CD14-positive monocyte (primary cell): ENCODE data around the gene MYPN. TPM values are rescaled to one million over a fixed set of nuclear protein-coding genes. Genes with fewer than 3 reads are reported as not detected.

Source experiments
- DNase-seq, 3 donors: peaks; one replicate each; pipeline ENCODE4 v3.0.0-alpha.2; 2011 to 2022
- H2AFZ ChIP-seq: 2 replicates; pipeline ENCODE4 v1.6.0; 2012; ENCODE audit warnings: mild to moderate bottlenecking, low read depth, low read length, inconsistent platforms; ENCODE audit not compliant: insufficient read depth, poor library complexity, severe bottlenecking
- H3K27ac ChIP-seq, 2 donors: 1 replicate in 1 of 2; 2 replicates in 1 of 2; pipeline ENCODE4 v1.5.1; 2012 to 2013; ENCODE audit warnings: low read length in 2 of 2, control low read depth in 1 of 2, inconsistent platforms in 1 of 2, low read depth in 1 of 2, mild to moderate bottlenecking in 1 of 2
- H3K27me3 ChIP-seq, 2 donors: one replicate each; pipeline versions ENCODE4 v1.6.0 to v1.6.1; 2011 to 2013; ENCODE audit warnings: low read length in 2 of 2; ENCODE audit not compliant: control insufficient read depth in 2 of 2, insufficient read depth in 2 of 2
- H3K36me3 ChIP-seq, 2 donors: replicated peaks in 1 of 2; 1 replicate in 1 of 2; 2 replicates in 1 of 2; pipeline versions ENCODE4 v1.5.1 to v1.6.1; 2012 to 2013; ENCODE audit warnings: low read length in 2 of 2, control low read depth in 1 of 2, inconsistent platforms in 1 of 2, mild to moderate bottlenecking in 1 of 2; ENCODE audit not compliant: insufficient read depth in 2 of 2, control insufficient read depth in 1 of 2
- H3K4me1 ChIP-seq, 2 donors: 1 replicate in 1 of 2; 2 replicates in 1 of 2; pipeline versions ENCODE4 v1.5.1 to v1.6.1; 2012 to 2013; ENCODE audit warnings: low read length in 2 of 2, control low read depth in 1 of 2, inconsistent platforms in 1 of 2, mild to moderate bottlenecking in 1 of 2, moderate library complexity in 1 of 2; ENCODE audit not compliant: insufficient read depth in 2 of 2, control insufficient read depth in 1 of 2
- H3K4me2 ChIP-seq: replicated peaks from 2 replicates; pipeline ENCODE3; 2012; ENCODE audit warnings: low read length, moderate library complexity, mild to moderate bottlenecking; ENCODE audit not compliant: poor library complexity, severe bottlenecking; ENCODE audit errors: extremely low read depth
- H3K4me3 ChIP-seq, 3 experiments: fragments of 200-600 bp in 1 of 3; sonication (generic) in 1 of 3; replicated peaks in 1 of 3; 1 replicate in 2 of 3; 2 replicates in 1 of 3; pipeline ENCODE4 v1.5.1; 2011 to 2013; ENCODE audit warnings: low read length in 3 of 3, mild to moderate bottlenecking in 3 of 3, control low read depth in 2 of 3, low read depth in 2 of 3, inconsistent platforms in 1 of 3, moderate library complexity in 1 of 3
- H3K79me2 ChIP-seq: 2 replicates; pipeline ENCODE4 v1.6.0; 2012; ENCODE audit warnings: mild to moderate bottlenecking, control low read depth, inconsistent platforms, low read length, moderate library complexity; ENCODE audit not compliant: insufficient read depth
- H3K9ac ChIP-seq: 2 replicates; pipeline ENCODE4 v1.6.0; 2017; ENCODE audit warnings: low read length, mild to moderate bottlenecking; ENCODE audit not compliant: insufficient read depth, poor library complexity, severe bottlenecking
- H3K9me3 ChIP-seq, 2 donors: replicated peaks in 1 of 2; 1 replicate in 1 of 2; 2 replicates in 1 of 2; pipeline versions ENCODE4 v1.5.1 to v1.6.1; 2012 to 2013; ENCODE audit warnings: low read length in 2 of 2, control low read depth in 1 of 2; ENCODE audit not compliant: control insufficient read depth in 1 of 2, insufficient read depth in 1 of 2
- H4K20me1 ChIP-seq: 2 replicates; pipeline ENCODE4 v1.6.0; 2012; ENCODE audit warnings: mild to moderate bottlenecking, low read length, control low read depth, moderate library complexity; ENCODE audit not compliant: insufficient read depth
- H3K27ac Mint-ChIP-seq, 7 donors: one replicate each; pipeline ENCODE4 v1.8.0; 2020; ENCODE audit warnings: mild to moderate bottlenecking in 7 of 7, mixed read lengths in 7 of 7, moderate library complexity in 6 of 7, inconsistent platforms in 2 of 7
- H3K27me3 Mint-ChIP-seq, 3 donors: one replicate each; pipeline ENCODE4 v1.8.0; 2021 to 2022; ENCODE audit warnings: low read depth in 3 of 3, mild to moderate bottlenecking in 3 of 3, mixed read lengths in 3 of 3, moderate library complexity in 3 of 3, inconsistent platforms in 1 of 3
- H3K36me3 Mint-ChIP-seq, 2 donors: one replicate each; pipeline ENCODE4 v1.8.0; 2020; ENCODE audit warnings: mixed read lengths in 2 of 2, inconsistent platforms in 1 of 2, mild to moderate bottlenecking in 1 of 2
- H3K4me1 Mint-ChIP-seq: one replicate; pipeline ENCODE4 v1.8.0; 2020; ENCODE audit warnings: mild to moderate bottlenecking, mixed read lengths
- H3K4me3 Mint-ChIP-seq, 2 donors: one replicate each; pipeline ENCODE4 v1.8.0; 2020; ENCODE audit warnings: mild to moderate bottlenecking in 2 of 2, mixed read lengths in 2 of 2, moderate library complexity in 1 of 2
- H3K9me3 Mint-ChIP-seq, 7 donors: one replicate each; pipeline ENCODE4 v1.8.0; 2020 to 2022; ENCODE audit warnings: mixed read lengths in 7 of 7, mild to moderate bottlenecking in 6 of 7, moderate library complexity in 6 of 7, inconsistent platforms in 2 of 7
- WGBS: methylation state at CpG from one replicate; pipeline ENCODE4 v1.1.5; 2013; ENCODE audit warnings: missing lambda C conversion rate; ENCODE audit not compliant: insufficient coverage; 5-methylcytosine and 5-hydroxymethylcytosine counted together
- intact Hi-C, 2 donors: fragments of 100-400 bp; cut with micrococcal nuclease; formaldehyde crosslinking; loops; one replicate each; pipeline versions ENCODE4 v1.15.0 to v1.15.1; 2023
- polyA plus RNA-seq, 3 donors: library from polyadenylated mRNA; depleted of rRNA in 1 of 3; unstranded in 2 of 3; stranded (reverse) in 1 of 3; fragments of 300-500 nt in 2 of 3; fragments of >200 nt in 1 of 3; fragmentation: Illumina TruSeq in 2 of 3; gene quantifications; 1 replicate in 2 of 3; 2 replicates in 1 of 3; pipeline ENCODE4 v1.2.3, GENCODE V29; 2012 to 2021
- TF ChIP-seq, protein P1 (sequence below): fragments of 200-600 bp; IDR thresholded peaks from one replicate; pipeline ENCODE4 v1.8.0; 2022; ENCODE audit warnings: antibody characterized with exemption, mild to moderate bottlenecking

Gene MYPN
- polyA plus RNA-seq, 3 donors = not detected

DNA sequence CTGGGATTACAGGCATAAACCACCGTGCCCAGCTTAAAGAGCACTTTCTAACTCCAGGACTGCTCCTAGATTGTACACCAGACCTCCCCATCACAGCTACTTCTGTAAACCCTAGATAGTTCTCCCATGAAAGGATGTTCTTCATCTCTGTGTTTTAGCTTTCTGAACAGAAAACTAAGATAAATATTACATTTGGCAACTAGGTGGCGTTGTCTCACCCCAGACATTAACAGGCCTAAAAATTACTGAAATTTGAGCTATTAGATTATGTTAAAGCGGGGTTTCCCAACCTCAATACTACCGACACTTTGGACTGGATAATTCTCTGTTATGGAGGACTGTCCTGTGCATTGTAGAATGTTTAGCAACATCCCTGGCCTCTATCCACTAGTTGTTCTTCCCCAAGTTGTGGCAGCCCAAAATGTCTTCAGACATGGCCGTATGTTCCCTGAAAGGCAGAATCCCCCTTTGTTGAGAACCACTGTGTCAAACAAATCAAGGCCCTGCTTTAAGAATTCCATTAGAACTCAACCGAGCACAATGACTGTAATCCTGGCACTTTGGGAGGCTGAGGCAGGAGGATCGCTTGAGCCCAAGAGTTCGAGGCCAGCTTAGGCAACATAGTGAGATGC is 103.5 kb downstream of the MYPN start:
- TF ChIP-seq, protein P1, sequence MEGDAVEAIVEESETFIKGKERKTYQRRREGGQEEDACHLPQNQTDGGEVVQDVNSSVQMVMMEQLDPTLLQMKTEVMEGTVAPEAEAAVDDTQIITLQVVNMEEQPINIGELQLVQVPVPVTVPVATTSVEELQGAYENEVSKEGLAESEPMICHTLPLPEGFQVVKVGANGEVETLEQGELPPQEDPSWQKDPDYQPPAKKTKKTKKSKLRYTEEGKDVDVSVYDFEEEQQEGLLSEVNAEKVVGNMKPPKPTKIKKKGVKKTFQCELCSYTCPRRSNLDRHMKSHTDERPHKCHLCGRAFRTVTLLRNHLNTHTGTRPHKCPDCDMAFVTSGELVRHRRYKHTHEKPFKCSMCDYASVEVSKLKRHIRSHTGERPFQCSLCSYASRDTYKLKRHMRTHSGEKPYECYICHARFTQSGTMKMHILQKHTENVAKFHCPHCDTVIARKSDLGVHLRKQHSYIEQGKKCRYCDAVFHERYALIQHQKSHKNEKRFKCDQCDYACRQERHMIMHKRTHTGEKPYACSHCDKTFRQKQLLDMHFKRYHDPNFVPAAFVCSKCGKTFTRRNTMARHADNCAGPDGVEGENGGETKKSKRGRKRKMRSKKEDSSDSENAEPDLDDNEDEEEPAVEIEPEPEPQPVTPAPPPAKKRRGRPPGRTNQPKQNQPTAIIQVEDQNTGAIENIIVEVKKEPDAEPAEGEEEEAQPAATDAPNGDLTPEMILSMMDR = peak; percentile 77
- DNase-seq = peak in 2 of 3 donors; percentile 35 to 37
- Histone ChIP-seq H3K36me3 (no peaks in the 10 kb centered on the region), H2AFZ (no peak overlapping the region), H3K79me2 (no peaks in the 10 kb centered on the region), H3K9me3 (no peaks in the 10 kb centered on the region), H3K9ac (no peak overlapping the region), H3K4me3 (no peak overlapping the region), H3K4me1 (no peaks in the 10 kb centered on the region), H3K27me3 (no peaks in the 10 kb centered on the region), H4K20me1 (no peaks in the 10 kb centered on the region), H3K27ac (no peak overlapping the region), H3K4me2 (no peak overlapping the region)
- intact Hi-C loops = loop anchor here (5.0 kb wide), 2 partner anchors 89 to 134 kb away; no protein-coding TSS in a partner anchor
- H3K27ac Mint-ChIP-seq = no peak overlapping the region
- H3K27me3 Mint-ChIP-seq = peaks cover 3 to 9% (median 7%) of the 10 kb centered on the region in 3 donors
- no peaks in the 10 kb centered on the region for H3K36me3 Mint-ChIP-seq
- H3K9me3 Mint-ChIP-seq = peaks cover 0 to 2% (median 0%) of the 10 kb centered on the region in 7 donors
- H3K4me1 Mint-ChIP-seq = no peaks in the 10 kb centered on the region
- H3K4me3 Mint-ChIP-seq = no peak overlapping the region
- no CpG with 5 or more reads among the region's 8 CpGs for WGBS

- H4K20me1 ChIP-seq = no peaks in the 10 kb centered on the region
- H3K4me2 ChIP-seq = no peak overlapping the region
- Mint-ChIP-seq H3K27ac (no peak overlapping the region), H3K27me3 (peaks cover 2 to 4% (median 2%) of the 10 kb centered on the region in 3 donors), H3K4me3 (peak overlapping the region in 1 of 2 donors; percentile 8), H3K9me3 (no peaks in the 10 kb centered on the region), H3K4me1 (peaks cover 3% of the 10 kb centered on the region), H3K36me3 (no peaks in the 10 kb centered on the region)
- no peaks in the 10 kb centered on the region for H3K4me1 ChIP-seq
- no peak overlapping the region for H3K4me3 ChIP-seq
- no peaks in the 10 kb centered on the region for H3K36me3 ChIP-seq
- no peak overlapping the region for H3K9ac ChIP-seq
- intact Hi-C loops = no loop called here
- no peaks in the 10 kb centered on the region for H3K79me2 ChIP-seq
- H3K27ac ChIP-seq = no peak overlapping the region
- 20% methylated on average over 1 of the region's 4 CpGs for WGBS
- no peaks in the 10 kb centered on the region for H3K9me3 ChIP-seq
- peak overlapping the region; percentile 33 for H2AFZ ChIP-seq
- H3K27me3 ChIP-seq = no peaks in the 10 kb centered on the region
- TF ChIP-seq, protein P1 = no peak
- DNase-seq = no peak
These were observed 109.5 kb downstream of the MYPN start for GRCh38 chr10:68218786-68219185.
